EH (cell line): ENCODE results near the gene MIEN1.
"Not testable (repeated sequence)": the region's sequence is repeated elsewhere in the genome, so short reads cannot be mapped to it uniquely, and the experiment has no call there.

Experiments
- DNase-seq: peaks from one replicate; pipeline ENCODE4 v3.0.0-alpha.2; 2015; ENCODE audit warnings: low read depth

MIEN1 gene

DNA sequence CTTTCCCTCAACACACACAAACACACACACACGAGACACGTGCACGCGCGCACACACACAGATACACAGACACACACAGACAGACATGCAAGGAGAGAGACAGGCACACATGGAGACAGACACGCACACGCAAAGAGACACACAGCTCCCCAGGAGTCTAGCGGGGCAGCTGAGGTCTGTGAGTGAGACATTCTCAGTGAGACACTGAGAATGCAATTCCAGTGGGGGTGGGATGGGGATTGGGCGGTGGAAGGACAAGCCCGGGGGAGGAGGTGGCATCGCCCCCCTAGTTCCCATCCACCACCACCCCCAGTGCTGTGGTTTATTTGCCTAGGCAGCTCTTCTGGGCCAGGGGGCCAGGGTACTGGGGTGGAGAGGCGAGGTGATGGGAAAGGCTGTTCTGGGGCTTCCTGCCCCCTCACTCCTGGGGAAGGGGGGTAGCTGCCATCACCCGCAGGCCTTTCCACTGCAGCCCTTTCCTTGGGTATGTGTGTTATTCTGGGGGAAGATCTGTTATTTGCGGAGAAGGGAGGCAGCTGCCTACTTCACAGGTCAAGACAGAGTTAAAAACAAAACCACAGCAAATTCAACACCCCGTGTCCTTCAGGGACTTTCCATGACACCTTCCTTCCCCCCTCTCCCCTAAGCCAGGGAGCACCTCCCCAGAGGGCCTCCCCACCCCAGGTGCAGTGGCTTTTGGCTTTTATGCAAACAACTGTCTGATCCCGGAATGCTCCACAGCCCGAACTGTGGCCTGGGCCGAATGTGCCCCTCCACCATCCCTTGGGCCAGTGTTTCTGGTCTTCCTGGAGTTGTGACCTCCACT lies 25.4 kb upstream of the MIEN1 start:
- no peak for DNase-seq

DNA sequence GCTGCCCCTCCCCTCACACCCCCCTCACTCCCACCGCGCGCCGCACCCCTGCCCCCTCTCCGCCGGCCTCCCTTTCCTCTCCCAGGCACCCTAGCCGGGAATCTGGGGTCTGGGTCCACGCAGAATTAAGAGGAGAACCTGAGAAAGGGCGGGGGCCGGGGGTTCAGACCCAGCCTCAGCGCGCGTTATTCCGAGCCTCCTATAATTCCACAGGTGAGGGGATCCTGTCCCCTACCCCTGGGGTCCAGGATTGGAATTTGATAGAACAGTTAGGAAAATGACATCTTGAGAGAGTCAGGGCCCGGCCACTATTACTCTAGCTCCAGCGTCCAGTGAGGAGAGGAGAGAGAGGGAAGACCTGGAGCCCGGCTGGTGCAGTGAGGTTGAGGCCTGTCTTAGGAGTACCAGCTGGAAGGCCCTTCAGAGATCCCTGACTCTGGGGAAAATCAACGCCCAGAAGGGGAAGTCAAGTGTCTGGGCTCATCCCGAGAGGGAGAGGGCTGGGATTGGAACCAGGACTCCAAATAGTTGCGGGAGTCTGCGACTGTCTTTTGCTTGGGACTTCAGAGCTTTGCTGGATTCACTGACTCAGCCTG lies 24.7 kb upstream of the MIEN1 start:
- peak; percentile 13 for DNase-seq

DNA sequence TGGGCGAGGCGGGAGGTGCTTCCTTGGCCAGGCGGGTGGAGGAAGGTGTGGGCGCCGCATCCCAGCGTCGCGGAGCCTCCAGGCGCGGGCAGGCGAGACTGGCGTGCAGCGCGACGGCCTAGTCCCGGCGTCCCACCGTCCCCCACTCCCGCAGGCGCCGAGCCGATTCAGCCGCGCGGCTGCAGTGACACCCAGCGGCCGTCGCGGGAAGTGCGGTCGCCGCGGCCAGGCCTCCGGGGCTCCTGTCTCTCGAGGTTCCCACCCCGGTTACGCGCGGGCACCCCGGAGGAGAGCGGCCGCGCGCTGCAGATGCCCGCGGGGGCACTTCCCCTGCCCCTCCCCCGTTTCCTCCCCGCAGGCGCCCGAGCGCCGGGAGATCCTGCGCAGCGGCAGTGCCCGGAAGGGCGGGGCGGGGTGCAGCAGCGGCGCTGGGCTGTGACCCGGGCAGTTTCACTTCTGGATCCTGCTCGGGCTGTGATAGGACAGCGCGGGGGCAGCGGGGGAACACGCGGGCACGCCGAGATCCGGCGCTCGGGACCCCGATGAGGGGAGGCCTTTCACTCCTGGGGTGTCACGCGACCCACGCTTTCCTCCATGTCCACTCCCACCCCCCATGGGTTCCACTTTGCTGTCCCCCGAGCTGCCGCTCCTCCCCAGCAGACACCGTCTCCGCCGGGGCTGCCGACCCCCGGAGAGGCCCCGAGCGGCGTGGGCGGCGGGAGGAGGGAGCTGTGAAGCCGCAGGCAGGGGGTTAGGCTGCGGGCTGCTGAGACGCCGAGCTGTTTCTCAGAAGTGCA lies 24.0 kb upstream of the MIEN1 start:
- DNase-seq: peak; percentile 91

DNA sequence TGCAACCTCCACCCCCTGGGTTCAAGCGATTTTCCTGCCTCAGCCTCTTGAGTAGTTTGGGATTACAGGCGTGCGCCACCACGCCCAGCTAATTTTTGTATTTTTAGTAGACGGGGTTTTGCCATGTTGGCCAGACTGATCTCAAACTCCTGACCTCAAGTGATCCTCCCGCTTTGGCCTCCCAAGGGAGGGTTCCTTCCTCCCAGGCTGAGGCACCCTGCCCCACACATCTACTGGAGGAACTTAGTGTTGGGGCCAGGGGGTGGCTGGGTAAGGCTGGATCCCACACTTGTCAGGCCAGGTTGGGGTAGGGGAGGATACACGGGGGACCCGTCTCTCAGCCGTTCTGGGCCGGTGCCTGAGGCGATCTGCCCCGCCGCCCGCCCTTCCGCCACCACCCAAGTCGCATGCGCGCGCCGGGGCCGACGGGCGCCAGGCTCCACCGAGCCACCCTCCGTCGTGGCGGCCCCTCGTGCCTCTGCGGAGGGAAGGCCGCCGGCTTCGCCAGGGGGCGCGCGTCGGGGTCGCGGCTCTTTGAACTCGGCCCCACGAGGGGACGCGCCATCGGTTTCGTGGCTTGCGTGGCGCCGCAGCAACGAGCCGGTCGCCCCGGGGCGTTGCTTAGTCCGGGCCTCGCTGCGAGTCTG lies 23.3 kb upstream of the MIEN1 start:
- DNase-seq: peak; percentile 34

DNA sequence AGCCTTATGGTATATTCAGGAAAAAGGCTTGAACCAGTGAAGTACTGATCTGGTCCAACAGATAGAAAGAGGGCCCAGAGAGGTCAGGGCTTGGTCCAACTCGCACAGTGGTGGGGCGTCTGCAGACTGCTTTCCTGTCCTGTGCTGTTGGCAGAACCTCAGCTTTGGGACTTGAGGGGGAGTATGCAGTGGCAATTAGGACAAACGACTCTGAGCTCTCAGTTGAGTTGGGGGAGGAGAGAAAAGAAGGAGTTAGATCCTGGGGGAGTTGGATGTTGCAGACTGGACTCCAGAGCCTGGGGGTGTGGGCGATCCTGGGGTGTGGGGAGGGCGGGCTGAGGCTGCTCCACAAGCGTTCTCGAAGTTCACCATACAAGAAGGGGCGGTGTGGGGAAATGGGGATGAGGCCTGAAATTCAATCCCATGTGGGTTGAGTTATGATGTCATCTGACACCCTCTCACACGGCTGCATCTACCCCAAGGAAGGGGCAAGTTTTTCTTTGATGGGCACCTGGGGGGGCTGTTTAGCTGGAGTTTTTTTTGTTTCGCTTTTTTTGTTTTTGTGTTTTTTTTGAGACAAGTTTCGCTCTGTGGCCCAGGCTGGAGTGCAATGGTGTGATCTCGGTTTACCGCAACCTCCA lies 22.0 kb upstream of the MIEN1 start:
- DNase-seq: no peak

DNA sequence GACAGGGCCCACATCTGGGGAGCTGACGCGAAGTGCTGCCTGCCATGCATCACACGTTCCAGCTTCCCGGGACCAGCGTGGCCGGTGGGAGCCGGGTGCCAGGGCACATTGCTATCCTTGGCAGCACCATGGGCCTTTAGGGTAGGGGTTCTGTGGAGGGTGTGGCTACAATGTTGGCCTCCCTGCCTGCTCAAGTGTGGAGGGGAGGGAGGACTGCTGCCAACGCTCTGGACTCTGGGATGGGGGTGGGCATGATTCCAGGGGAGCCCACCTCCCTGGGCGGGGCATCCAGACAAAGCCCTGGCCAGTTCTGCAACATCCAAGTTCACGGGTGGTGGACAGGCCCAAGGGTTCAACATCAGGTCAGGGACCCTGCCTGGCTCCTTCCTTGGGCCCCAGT lies 21.3 kb upstream of the MIEN1 start:
- DNase-seq: no peak

DNA sequence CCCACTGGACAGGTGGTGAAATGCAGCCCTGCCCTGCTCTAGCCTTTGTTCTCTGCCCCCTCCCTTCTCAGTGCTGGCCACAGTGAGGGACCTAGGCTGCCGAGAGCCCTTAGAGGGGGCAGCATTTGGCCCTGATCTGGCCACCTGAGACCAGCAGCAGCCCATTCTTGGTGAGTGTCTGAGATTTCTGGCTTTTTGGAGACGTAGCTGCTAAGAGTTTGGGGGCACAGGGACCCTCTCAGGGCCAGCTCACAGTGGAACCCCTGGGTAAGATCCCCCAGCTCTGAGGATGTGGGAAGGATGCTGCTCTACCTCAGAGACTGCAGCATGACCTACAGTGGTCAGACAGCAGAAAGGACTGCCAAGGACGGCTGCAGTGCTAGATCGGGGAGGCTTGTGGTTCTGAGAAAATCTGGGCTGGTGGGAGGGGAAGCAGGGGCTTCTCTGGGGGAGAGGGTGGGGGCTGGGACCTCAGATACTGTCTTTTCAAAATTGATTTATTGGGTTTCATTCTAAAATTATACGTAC lies 20.7 kb upstream of the MIEN1 start:
- no peak for DNase-seq

DNA sequence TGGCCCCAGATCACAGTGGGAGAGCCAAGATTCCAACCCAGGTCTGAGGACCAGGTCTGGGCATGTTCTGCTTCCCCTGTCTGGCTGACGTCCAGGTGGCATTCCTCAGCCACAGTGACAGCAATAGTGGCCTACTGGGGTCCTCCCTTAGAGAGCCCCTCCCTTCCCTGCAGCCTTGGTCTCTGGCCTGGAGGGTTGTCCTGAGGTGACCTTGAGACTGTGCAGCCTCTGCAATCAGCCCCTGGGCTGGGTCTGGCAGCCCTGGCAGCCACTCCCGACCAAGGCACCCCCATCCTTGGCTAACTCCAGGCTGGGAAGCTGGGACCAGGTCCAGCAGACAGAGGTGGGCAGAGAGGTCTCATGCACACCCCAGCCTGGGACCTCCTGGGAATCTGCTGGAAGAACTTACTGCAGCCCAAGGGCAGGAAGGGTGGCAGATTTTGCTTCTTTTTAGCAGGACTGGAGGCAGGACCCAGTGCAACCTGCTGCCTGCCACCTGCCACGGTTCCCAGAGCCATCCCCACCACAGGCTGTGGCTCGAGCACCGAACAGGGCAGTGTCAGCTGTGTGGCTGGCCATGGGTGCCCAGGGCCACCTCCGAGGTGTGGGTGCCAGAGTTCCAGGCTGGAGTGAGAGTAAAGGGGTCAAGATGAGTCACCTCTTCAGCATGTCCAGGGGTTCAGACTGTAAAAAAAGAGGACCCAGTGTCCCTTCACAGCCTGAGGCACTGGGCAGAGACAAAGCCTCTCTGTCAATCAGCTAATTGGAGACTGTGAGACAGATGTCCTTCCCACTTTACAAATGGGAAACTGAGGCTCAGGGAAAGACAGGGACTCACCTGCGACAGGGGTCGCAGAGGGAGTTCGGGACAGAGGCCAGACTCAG lies 20.0 kb upstream of the MIEN1 start:
- DNase-seq: no peak

DNA sequence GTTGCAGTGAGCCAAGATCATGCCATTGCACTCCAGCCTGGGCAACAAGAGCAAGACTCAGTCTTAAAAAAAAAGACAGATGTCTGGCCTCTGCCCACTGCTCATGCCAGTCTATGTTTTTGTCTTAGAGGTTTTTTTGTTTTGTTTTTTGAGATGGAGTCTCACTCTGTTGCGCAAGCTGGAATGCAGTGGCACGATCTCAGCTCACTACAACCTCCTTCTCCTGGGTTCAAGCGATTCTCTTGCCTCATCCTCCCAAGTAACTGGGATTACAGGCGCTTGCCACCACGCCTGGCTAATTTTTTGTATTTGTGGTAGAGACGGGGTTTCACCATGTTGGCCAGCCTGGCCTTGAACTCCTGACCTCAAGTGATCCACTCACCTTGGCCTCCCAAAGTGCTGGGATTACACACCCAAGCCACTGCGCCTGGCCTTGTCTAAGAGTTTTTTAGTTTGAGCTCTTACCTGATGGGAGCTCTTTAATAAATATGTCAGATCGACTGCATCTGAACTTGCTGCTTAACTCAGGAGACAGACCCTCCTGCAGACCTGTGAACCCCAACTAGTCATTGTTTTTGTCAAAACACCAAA lies 18.2 kb upstream of the MIEN1 start:
- not testable (repeated sequence) for DNase-seq

DNA sequence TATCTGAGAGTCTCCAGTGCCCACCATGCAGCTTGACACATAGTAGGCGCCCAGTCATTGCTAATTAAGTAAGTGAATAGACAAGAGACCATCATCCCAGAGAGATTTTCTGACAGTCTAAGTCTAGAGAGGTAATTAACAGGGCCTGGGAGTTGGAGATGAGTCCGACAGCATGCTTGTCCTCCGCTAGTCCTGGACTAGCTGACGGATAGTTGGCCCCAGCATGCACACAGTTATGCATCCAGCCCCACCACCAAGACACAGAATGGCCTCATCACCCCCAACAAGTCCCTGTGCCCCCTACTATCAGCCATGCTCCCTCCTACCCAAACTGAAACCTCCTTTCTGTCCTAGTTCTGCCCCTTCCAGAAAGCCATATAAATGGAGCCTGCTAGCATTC lies 17.4 kb upstream of the MIEN1 start:
- no peak for DNase-seq

DNA sequence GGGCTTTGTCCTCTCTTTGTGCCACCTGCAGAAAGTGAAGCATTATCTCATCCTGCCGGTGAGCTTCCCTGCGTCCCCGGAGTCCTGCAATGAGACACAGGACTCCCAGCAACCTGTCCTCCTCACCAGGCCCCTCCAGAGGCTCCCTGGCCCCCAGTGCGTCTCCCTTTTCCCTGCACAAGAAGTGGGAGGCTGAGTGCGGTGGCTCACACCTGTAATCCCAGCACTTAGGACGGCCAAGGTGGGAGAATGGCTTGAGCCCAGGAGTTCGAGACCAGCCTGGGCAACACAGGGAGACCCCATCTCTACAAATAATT lies 15.8 kb upstream of the MIEN1 start:
- no peak for DNase-seq

DNA sequence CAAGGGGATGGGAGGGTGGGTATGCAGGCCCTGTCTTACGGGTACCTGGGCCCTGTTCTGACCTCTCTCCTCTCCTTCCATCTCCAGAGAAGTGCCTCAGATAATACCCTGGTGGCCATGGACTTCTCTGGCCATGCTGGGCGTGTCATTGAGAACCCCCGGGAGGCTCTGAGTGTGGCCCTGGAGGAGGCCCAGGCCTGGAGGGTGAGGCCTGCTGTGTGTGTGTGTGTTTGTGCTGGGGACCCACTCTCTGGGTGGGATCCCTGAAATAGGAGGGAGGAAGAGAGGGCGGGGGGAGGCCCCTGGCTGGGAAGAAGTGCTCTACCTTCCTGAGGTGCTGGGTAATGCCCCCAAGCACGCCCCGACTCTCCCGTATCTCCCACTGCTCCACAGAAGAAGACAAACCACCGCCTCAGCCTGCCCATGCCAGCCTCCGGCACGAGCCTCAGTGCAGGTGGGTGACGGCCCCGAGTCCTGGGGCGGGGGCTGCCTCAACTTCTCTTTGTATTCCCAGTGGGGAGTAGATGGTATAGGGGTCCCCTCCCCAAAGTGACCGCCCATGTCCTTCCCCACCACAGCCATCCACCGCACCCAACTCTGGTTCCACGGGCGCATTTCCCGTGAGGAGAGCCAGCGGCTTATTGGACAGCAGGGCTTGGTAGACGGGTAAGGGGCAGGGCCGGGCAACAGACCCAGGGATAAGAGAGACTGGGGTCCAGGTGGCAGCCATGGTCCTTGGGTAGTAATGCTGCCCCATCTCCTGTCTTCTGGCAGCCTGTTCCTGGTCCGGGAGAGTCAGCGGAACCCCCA lies 15.2 kb upstream of the MIEN1 start:
- DNase-seq: no peak

DNA sequence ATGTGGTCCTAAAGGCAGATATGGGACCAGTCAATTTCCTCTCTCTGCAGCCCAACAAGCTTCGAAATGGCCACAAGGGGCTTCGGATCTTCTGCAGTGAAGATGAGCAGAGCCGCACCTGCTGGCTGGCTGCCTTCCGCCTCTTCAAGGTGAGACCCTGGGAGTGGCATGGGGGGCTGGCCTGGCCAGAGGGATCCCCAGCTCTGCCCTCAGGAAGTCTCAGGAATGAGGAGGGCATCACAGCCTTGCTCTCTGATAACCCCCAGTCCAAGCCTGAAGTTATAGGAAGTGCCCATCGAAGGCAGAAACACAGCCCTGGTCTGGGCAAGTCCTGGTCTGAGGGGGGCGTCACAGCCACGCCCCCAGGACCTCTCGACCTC lies 14.5 kb upstream of the MIEN1 start:
- DNase-seq: no peak

DNA sequence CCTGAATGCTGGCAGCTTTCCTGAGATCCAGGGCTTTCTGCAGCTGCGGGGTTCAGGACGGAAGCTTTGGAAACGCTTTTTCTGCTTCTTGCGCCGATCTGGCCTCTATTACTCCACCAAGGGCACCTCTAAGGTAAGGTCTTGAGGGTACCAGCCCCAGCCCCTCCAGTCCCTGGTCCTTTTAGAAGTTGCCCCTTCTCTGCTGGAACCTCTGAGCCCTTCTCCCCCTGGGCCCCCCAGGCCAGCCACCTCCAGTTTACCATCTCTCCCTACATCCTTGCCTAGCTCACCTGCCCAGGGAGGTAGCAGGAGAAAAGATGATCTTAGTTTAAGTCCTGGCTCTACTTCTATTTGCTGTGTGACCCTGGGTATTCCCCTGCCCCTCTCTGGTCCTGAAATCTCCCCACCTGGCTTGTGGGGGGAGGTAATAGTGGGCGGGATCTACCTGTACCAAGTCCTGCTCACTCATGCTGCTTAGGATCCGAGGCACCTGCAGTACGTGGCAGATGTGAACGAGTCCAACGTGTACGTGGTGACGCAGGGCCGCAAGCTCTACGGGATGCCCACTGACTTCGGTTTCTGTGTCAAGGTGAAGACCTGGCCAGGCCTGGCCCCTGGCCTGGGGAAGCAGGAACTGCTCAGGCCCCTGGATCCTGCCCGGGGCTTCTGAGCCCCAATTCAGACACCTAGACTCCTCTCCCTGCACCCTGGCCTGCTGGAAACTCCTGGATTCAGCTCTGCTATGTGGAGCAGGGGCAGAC lies 13.9 kb upstream of the MIEN1 start:
- DNase-seq: no peak

DNA sequence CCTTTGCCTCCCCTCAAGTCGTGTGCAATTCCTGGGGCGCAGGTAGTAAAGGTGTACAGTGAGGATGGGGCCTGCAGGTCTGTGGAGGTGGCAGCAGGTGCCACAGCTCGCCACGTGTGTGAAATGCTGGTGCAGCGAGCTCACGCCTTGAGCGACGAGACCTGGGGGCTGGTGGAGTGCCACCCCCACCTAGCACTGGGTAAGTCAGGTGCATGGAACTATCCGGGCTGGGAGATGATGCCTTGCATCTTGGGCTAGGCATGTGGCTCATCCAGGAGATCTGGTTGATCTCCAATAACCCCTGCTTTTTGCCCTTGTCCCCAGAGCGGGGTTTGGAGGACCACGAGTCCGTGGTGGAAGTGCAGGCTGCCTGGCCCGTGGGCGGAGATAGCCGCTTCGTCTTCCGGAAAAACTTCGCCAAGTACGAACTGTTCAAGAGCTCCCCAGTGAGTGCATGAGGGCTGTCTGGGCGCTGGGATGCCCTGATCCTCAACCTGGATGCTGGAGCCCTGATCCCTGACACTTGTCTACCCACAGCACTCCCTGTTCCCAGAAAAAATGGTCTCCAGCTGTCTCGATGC lies 12.6 kb upstream of the MIEN1 start:
- DNase-seq: no peak

DNA sequence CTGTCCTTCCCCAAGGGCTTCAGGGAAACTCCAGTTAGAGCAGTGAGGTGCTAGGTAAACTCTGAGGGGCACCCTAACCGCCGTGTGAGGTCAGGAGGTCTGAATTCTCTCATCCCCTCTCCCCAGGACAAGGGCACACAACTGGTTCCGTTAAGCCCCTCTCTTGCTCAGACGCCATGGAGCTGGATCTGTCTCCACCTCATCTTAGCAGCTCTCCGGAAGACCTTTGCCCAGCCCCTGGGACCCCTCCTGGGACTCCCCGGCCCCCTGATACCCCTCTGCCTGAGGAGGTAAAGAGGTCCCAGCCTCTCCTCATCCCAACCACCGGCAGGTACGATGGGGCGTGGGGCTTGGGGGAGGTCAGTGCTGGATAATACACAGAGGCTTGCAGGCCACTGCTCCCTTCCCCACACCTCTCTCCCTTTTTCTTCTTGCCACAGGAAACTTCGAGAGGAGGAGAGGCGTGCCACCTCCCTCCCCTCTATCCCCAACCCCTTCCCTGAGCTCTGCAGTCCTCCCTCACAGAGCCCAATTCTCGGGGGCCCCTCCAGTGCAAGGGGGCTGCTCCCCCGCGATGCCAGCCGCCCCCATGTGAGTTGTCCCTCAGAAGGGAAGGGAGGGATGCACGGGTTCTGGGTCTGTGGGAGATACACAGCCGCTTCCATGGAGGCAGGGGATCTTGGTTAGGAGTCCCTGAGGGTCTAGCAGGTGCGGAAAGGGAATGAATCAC lies 12.0 kb upstream of the MIEN1 start:
- no peak for DNase-seq

DNA sequence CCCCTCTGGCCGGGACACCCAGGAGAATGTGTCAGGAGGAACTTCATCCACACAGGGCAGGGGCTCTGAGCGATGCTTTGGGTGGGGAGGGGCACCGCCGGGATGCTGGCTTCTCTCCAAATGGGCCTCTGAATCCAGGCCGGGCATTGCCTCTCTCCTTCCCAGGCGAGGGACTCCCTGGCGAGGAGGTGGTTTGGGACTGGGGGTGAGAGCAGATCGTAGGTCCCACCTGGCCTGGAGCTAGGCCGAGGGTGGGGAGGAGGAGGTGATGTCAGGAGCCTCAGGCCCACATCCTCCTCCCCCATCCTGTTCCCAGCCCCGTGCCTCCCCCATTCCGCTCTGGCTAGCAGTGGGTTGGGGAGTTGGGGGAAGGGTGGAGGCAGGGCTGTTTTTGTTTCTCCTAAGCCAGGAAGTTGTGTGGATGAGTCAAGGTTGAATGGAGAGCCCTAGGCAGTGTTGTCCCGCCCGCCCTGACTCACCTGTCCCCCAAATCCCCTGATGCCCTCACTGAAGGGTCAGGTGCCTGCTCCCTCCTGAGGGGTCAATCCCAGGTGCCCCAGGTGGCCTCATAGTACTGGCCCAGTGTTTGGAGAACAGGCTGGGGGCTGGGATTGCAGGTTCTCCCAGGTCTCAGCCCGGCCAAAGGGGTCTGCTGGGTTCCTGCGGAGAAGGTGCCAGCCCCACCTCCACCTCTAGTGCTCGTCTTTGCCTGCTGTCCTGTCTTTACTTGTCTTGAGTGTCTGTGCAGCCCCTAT lies 10.2 kb upstream of the MIEN1 start:
- peak; percentile 77 for DNase-seq
